ENCODE measurements around the gene PRM2. TPM values are rescaled to one million over a fixed set of nuclear protein-coding genes. Genes with fewer than 3 reads are reported as not detected.
"Not testable (repeated sequence)": the region's sequence is repeated elsewhere in the genome, so short reads cannot be mapped to it uniquely, and the experiment has no call there.

PRM2 gene
- total and polyA plus RNA-seq, 5 donors, result not detected

GRCh38 chr16:11306381-11306780 lies 30.1 kb upstream of the PRM2 start:
- no peak for ATAC-seq
- Histone ChIP-seq H3K27me3 (ENCODE audit: control insufficient read depth, insufficient read depth) (no peaks in the 10 kb centered on the region), H3K4me3 (ENCODE audit: low read length) (no peak overlapping the region), H3K9me3 (ENCODE audit: control insufficient read depth, low read length) (no peaks in the 10 kb centered on the region), H3K4me1 (ENCODE audit: control insufficient read depth, insufficient read depth, low read length) (no peaks in the 10 kb centered on the region), H3K27ac (ENCODE audit: low read length) (no peak overlapping the region)
- WGBS, result 86% methylated on average over 8 of the region's 8 CpGs
- no peak for DNase-seq
- intact Hi-C loops (cut with DNase I), result no loop called here

GRCh38 chr16:11303405-11304138 lies 27.3 kb upstream of the PRM2 start:
- ATAC-seq (no peak), DNase-seq (no peak)
- Histone ChIP-seq H3K27me3 (ENCODE audit: control insufficient read depth, insufficient read depth) (no peaks in the 10 kb centered on the region), H3K27ac (ENCODE audit: low read length) (no peak overlapping the region), H3K4me3 (ENCODE audit: low read length) (no peak overlapping the region), H3K4me1 (ENCODE audit: control insufficient read depth, insufficient read depth, low read length) (no peaks in the 10 kb centered on the region), H3K9me3 (ENCODE audit: control insufficient read depth, low read length) (no peaks in the 10 kb centered on the region)
- WGBS, result 72% methylated on average over 18 of the region's 18 CpGs
- intact Hi-C loops (cut with DNase I), result no loop called here

GRCh38 chr16:11302977-11303376 lies 26.7 kb upstream of the PRM2 start:
- 76% methylated on average over 4 of the region's 4 CpGs for WGBS
- no peak for DNase-seq
- Histone ChIP-seq H3K4me3 (ENCODE audit: low read length) (no peak overlapping the region), H3K9me3 (ENCODE audit: control insufficient read depth, low read length) (no peaks in the 10 kb centered on the region), H3K4me1 (ENCODE audit: control insufficient read depth, insufficient read depth, low read length) (no peaks in the 10 kb centered on the region), H3K27me3 (ENCODE audit: control insufficient read depth, insufficient read depth) (no peaks in the 10 kb centered on the region), H3K27ac (ENCODE audit: low read length) (no peak overlapping the region)
- ATAC-seq, result no peak
- intact Hi-C loops (cut with DNase I), result no loop called here

- no peak for ATAC-seq
- no peaks in the 10 kb centered on the region for H3K4me1 ChIP-seq (ENCODE audit: control insufficient read depth, insufficient read depth, low read length)
- DNase-seq, result no peak
- WGBS, result 73% methylated on average over 4 of the region's 4 CpGs
- H3K27me3 ChIP-seq (ENCODE audit: control insufficient read depth, insufficient read depth), result no peaks in the 10 kb centered on the region
- H3K27ac ChIP-seq (ENCODE audit: low read length), result no peak overlapping the region
- no peak overlapping the region for H3K4me3 ChIP-seq (ENCODE audit: low read length)
- intact Hi-C loops (cut with DNase I), result no loop called here
- no peaks in the 10 kb centered on the region for H3K9me3 ChIP-seq (ENCODE audit: control insufficient read depth, low read length)
These were observed 25.6 kb upstream of the PRM2 start for GRCh38 chr16:11301645-11302501.

- WGBS, result 90% methylated on average over 7 of the region's 7 CpGs
- DNase-seq, result no peak
- H3K27ac ChIP-seq (ENCODE audit: low read length), result no peak overlapping the region
These were observed 24.2 kb upstream of the PRM2 start for GRCh38 chr16:11300560-11300892.

GRCh38 chr16:11299865-11300559 lies 23.7 kb upstream of the PRM2 start:
- Histone ChIP-seq H3K9me3 (ENCODE audit: control insufficient read depth, low read length) (no peaks in the 10 kb centered on the region), H3K27me3 (ENCODE audit: control insufficient read depth, insufficient read depth) (no peaks in the 10 kb centered on the region), H3K4me1 (ENCODE audit: control insufficient read depth, insufficient read depth, low read length) (no peaks in the 10 kb centered on the region), H3K4me3 (ENCODE audit: low read length) (no peak overlapping the region), H3K27ac (ENCODE audit: low read length) (no peak overlapping the region)
- DNase-seq, result no peak
- intact Hi-C loops (cut with DNase I), result no loop called here
- ATAC-seq, result no peak
- WGBS, result 91% methylated on average over 6 of the region's 6 CpGs

More at GRCh38 chr16:11300560-11300892, 24.2 kb upstream of the PRM2 start:
- ATAC-seq, result no peak
- H3K27me3 ChIP-seq (ENCODE audit: control insufficient read depth, insufficient read depth), result no peaks in the 10 kb centered on the region
- intact Hi-C loops (cut with DNase I), result no loop called here
- H3K4me3 ChIP-seq (ENCODE audit: low read length), result no peak overlapping the region
- no peaks in the 10 kb centered on the region for H3K9me3 ChIP-seq (ENCODE audit: control insufficient read depth, low read length)
- no peaks in the 10 kb centered on the region for H3K4me1 ChIP-seq (ENCODE audit: control insufficient read depth, insufficient read depth, low read length)

GRCh38 chr16:11298950-11299547 lies 22.8 kb upstream of the PRM2 start:
- DNase-seq; H3K27ac ChIP-seq (ENCODE audit: low read length); intact Hi-C loops (cut with DNase I); H3K27me3 ChIP-seq (ENCODE audit: control insufficient read depth, insufficient read depth); H3K9me3 ChIP-seq (ENCODE audit: control insufficient read depth, low read length); ATAC-seq; H3K4me1 ChIP-seq (ENCODE audit: control insufficient read depth, insufficient read depth, low read length); H3K4me3 ChIP-seq (ENCODE audit: low read length): not testable (repeated sequence)
- 86% methylated on average over 13 of the region's 13 CpGs for WGBS

- Histone ChIP-seq H3K27ac (ENCODE audit: low read length) (no peak overlapping the region), H3K9me3 (ENCODE audit: control insufficient read depth, low read length) (no peaks in the 10 kb centered on the region), H3K4me1 (ENCODE audit: control insufficient read depth, insufficient read depth, low read length) (no peaks in the 10 kb centered on the region), H3K4me3 (ENCODE audit: low read length) (no peak overlapping the region), H3K27me3 (ENCODE audit: control insufficient read depth, insufficient read depth) (no peaks in the 10 kb centered on the region)
- no peak for DNase-seq
- intact Hi-C loops (cut with DNase I), result no loop called here
- 96% methylated on average over 5 of the region's 5 CpGs for WGBS
- ATAC-seq, result no peak
These were observed 22.0 kb upstream of the PRM2 start for GRCh38 chr16:11298143-11298900.

- no peaks in the 10 kb centered on the region for H3K27me3 ChIP-seq (ENCODE audit: control insufficient read depth, insufficient read depth)
- H3K27ac ChIP-seq (ENCODE audit: low read length), result peak overlapping the region; percentile 51
- no peaks in the 10 kb centered on the region for H3K4me1 ChIP-seq (ENCODE audit: control insufficient read depth, insufficient read depth, low read length)
- 13% methylated on average over 19 of the region's 19 CpGs for WGBS
- H3K4me3 ChIP-seq (ENCODE audit: low read length), result no peak overlapping the region
- DNase-seq (peak; percentile 66 to 88 (median 86)), ATAC-seq (peak; percentile 87 to 93)
- H3K9me3 ChIP-seq (ENCODE audit: control insufficient read depth, low read length), result no peaks in the 10 kb centered on the region
- intact Hi-C loops (cut with DNase I), result no loop called here
These were observed 21.3 kb upstream of the PRM2 start for GRCh38 chr16:11297492-11298142.

Data from right cardiac atrium (tissue), 5 donors.